MM.1S (cell line): ENCODE measurements around the gene FOXO1.

Experiments
- CTCF ChIP-seq: fragments of 300-600 bp; sonication (generic); IDR thresholded peaks from 2 replicates; pipeline ENCODE4 v1.5.1; 2016; ENCODE audit warnings: antibody characterized with exemption, low read length, mixed read lengths
- EZH2 ChIP-seq: fragments of 300-600 bp; sonication (generic); optimal IDR thresholded peaks from 2 replicates; pipeline ENCODE3; 2017; ENCODE audit warnings: low read depth, mild to moderate bottlenecking, antibody characterized with exemption, low read length, mixed read lengths
- EZH2phosphoT487 ChIP-seq: fragments of 300-600 bp; sonication (generic); IDR thresholded peaks from 2 replicates; pipeline ENCODE4 v1.6.1; 2018; ENCODE audit warnings: antibody characterized with exemption, low read length

GRCh38 chr13:40596484-40596883 is 70.0 kb downstream of the FOXO1 start:
- TF ChIP-seq CTCF = no peak
- TF ChIP-seq EZH2phosphoT487 = no peak
- no peak for TF ChIP-seq EZH2
